Stomach smooth muscle (tissue), 2 donors: ENCODE data around the gene AKAP13.
"Not testable (repeated sequence)": the region's sequence is repeated elsewhere in the genome, so short reads cannot be mapped to it uniquely, and the experiment has no call there.

Experiments used
- H3K27ac ChIP-seq: one replicate; pipeline ENCODE4 v1.7.0; 2013; ENCODE audit warnings: mild to moderate bottlenecking, low read length, inconsistent platforms
- H3K27me3 ChIP-seq, 2 donors: one replicate each; pipeline ENCODE4 v1.7.0; 2013; ENCODE audit warnings: low read length in 2 of 2; ENCODE audit not compliant: insufficient read depth in 2 of 2, control insufficient read depth in 1 of 2
- H3K36me3 ChIP-seq, 2 donors: one replicate each; pipeline ENCODE4 v1.7.0; 2013; ENCODE audit warnings: low read length in 2 of 2; ENCODE audit not compliant: control insufficient read depth in 2 of 2, insufficient read depth in 2 of 2
- H3K4me1 ChIP-seq: one replicate; pipeline ENCODE4 v1.7.0; 2013; ENCODE audit warnings: low read length; ENCODE audit not compliant: control insufficient read depth, insufficient read depth
- H3K4me3 ChIP-seq, 2 donors: one replicate each; pipeline ENCODE4 v1.7.0; 2013; ENCODE audit warnings: low read length in 2 of 2
- H3K9ac ChIP-seq, 2 donors: one replicate each; pipeline ENCODE4 v1.7.0; 2013; ENCODE audit warnings: low read length in 2 of 2, mild to moderate bottlenecking in 1 of 2
- H3K9me3 ChIP-seq, 2 donors: one replicate each; pipeline ENCODE4 v1.7.0; 2013; ENCODE audit warnings: low read length in 2 of 2; ENCODE audit not compliant: control insufficient read depth in 2 of 2
- donor health status: healthy.
- donor health status: Pancreatic carcinoma.

Gene AKAP13

DNA sequence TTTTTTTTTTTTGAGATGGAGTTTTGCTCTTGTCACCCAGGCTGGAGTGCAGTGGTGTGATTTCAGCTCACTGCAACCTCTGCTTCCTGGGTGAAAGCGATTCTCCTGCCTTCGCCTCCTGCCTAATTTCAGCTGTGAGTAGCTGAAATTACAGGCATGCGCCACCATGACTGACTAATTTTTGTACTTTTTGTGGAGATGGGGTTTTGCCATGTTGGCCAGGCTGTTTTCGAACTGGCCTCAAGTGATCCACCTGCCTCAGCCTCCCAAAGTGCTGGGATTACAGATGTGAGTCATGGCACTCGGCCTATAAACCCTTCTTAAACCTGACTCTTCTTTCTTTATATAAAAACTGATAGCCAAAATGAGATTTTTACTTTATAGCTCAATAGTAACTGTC is 205.8 kb downstream of the AKAP13 start:
- not testable (repeated sequence) for H3K9me3 ChIP-seq, H3K4me3 ChIP-seq, H3K9ac ChIP-seq, H3K36me3 ChIP-seq, H3K27ac ChIP-seq, H3K27me3 ChIP-seq
- peaks cover 17% of the 10 kb centered on the region for H3K4me1 ChIP-seq

DNA sequence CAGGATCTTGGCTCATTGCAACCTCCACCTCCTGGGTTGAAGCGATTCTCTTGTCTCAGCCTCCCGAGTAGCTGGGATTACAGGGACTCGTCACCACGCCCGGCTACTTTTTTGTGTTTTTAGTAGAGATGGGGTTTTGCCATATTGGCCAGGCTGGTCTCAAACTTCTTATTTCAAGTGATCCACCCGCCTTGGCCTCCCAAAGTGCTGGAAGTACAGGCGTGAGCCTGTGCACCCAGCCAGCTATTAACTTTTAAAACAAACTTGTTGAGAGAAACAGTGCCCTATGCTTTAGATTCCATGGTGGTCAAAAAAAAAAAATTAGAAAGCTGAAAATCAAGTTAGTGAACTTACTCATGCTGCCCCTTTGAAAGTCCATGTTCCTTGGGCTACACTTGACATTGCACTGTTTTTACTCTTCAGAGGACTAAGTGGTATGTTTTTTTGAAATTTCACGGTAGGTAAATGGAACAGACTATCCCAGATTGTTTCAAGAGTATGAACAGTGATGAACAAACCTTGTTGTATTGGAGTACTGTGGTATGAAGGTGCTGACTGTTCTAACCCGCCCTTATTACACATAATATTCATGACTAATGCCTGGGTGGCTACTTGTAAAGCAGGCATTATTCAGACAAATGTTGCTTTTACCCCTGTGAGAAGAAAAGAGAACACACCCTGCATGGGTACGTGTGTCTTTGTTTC is 207.5 kb downstream of the AKAP13 start:
- H3K4me1 ChIP-seq = peaks cover 7% of the 10 kb centered on the region
- no peak overlapping the region for H3K4me3 ChIP-seq
- H3K27ac ChIP-seq = peak overlapping the region; percentile 12
- peaks cover 0 to 3% of the 10 kb centered on the region in 2 donors for H3K36me3 ChIP-seq
- no peak overlapping the region for H3K9ac ChIP-seq
- no peaks in the 10 kb centered on the region for H3K9me3 ChIP-seq
- no peaks in the 10 kb centered on the region for H3K27me3 ChIP-seq

DNA sequence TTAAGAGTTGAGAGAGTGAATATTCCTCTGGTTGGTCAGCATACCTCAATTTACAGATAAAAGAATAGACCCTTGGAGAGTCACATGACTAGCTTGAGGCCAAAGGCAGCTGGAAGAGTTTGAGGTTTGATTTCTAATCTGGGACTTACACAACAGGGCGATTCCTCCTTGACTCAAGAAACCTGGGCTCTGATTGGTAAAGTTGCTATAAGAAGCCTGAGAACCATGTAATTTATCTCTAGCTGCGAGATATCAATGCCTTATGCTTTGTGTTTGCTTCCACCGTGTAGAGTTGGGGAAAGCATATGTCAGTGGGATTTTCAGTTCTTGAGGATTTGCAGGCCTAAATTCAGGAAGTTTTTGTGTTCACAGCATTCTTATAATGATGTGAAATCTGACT is 208.3 kb downstream of the AKAP13 start:
- H3K27ac ChIP-seq = peak overlapping the region; percentile 12
- peaks cover 0 to 3% of the 10 kb centered on the region in 2 donors for H3K36me3 ChIP-seq
- no peak overlapping the region for H3K9ac ChIP-seq
- H3K4me1 ChIP-seq = peaks cover 7% of the 10 kb centered on the region
- H3K9me3 ChIP-seq = no peaks in the 10 kb centered on the region
- H3K27me3 ChIP-seq = no peaks in the 10 kb centered on the region
- H3K4me3 ChIP-seq = no peak overlapping the region

DNA sequence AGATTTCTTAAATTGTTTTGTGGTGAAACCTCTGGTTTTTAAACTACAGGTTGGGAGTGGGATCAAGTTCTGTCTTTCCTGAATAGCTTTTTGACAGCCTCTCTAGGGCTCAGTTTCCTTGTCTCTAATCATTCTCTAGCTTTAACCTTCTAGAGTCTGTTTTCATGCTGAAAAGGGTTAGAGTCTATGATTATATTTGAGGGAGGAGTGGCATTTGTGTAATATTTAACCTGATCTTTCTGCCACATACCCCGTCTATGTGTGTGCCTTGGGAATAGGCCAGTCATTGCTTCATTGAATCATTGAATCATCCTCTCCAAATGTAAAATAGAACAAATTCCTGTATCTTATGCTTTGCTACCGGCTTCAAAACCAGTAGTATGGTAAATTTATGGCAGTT is 209.4 kb downstream of the AKAP13 start:
- Histone ChIP-seq H3K27me3 (no peaks in the 10 kb centered on the region), H3K4me1 (no peaks in the 10 kb centered on the region), H3K36me3 (peaks cover 0 to 3% of the 10 kb centered on the region in 2 donors), H3K4me3 (no peak overlapping the region), H3K27ac (no peak overlapping the region), H3K9ac (no peak overlapping the region), H3K9me3 (no peaks in the 10 kb centered on the region)

DNA sequence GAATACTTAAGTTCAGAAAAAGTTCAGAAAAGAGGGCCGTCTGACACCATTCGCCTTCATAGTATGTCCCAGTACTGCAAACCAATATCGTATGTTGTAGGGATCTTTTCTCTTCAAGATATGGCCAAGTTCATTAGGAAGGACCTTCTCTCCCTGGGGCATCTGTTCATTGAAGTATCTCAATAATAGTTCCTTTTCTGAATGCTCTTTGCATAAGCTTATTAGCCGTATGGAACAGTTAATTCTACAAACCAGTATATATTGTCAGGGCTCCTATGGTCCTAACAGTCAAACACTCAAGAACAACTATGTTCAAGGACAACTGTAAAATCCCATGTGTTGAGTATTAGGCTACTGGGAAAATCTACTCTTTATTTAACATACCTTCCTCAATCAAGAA is 211.2 kb downstream of the AKAP13 start:
- Histone ChIP-seq H3K9ac (no peak overlapping the region), H3K27me3 (no peaks in the 10 kb centered on the region), H3K4me1 (no peaks in the 10 kb centered on the region), H3K9me3 (no peaks in the 10 kb centered on the region), H3K4me3 (no peak overlapping the region), H3K27ac (no peak overlapping the region), H3K36me3 (peaks cover 0 to 3% of the 10 kb centered on the region in 2 donors)

DNA sequence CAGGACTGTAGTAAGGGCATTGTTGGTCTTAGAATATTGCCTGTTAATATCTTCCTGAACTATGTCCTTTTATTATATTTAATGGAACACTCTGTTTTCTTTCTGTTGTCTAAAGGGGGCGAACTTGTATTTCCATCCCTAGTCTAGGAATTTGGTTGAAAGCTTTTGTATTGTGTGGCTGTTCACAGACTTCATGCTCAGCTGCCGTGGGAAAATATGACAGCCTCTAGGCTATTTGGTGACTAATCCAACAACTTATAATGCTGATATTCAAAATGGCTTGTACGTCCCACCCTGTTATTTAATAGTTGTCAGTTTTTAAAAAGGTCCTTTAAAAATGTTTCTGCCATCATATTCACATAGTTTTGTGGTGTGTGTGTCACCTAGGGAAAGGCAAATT is 211.7 kb downstream of the AKAP13 start:
- no peak overlapping the region for H3K27ac ChIP-seq
- H3K27me3 ChIP-seq = no peaks in the 10 kb centered on the region
- H3K9ac ChIP-seq = no peak overlapping the region
- peaks cover 0 to under 1% of the 10 kb centered on the region in 2 donors for H3K36me3 ChIP-seq
- no peak overlapping the region for H3K4me3 ChIP-seq
- no peaks in the 10 kb centered on the region for H3K9me3 ChIP-seq
- H3K4me1 ChIP-seq = no peaks in the 10 kb centered on the region

DNA sequence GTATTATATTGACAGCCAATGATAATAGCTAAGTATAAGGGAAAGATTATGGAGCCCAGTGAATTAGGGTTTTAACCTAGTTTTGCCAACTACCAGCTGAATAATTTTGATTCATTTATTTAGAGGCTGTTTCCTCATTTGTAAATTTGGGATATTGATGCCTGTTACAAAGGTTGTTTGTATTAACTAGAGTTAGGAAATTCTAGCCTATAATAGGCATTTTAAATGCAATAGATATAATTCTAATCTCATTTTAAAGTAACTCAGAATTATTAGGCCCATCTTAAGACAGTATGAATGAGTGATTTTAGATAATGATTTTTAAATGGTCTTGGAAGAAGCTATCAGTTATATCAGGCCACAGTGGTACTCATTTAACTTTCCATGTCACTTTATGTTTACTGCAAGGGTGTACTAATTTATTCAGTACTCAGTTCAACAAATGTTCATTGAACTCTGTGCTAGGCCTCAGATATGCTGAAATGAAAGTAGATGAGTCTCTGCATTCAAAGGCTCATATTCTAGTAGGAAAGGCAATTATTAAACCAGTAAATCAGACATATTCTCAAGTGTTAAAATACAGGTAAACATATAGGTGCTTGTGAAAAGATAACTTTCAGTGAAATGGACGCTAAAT is 213.5 kb downstream of the AKAP13 start:
- no peaks in the 10 kb centered on the region for H3K9me3 ChIP-seq
- H3K27me3 ChIP-seq = no peaks in the 10 kb centered on the region
- H3K27ac ChIP-seq = no peak overlapping the region
- H3K9ac ChIP-seq = no peak overlapping the region
- peaks cover 7% of the 10 kb centered on the region for H3K4me1 ChIP-seq
- no peak overlapping the region for H3K4me3 ChIP-seq
- peaks cover 0 to 2% of the 10 kb centered on the region in 2 donors for H3K36me3 ChIP-seq

DNA sequence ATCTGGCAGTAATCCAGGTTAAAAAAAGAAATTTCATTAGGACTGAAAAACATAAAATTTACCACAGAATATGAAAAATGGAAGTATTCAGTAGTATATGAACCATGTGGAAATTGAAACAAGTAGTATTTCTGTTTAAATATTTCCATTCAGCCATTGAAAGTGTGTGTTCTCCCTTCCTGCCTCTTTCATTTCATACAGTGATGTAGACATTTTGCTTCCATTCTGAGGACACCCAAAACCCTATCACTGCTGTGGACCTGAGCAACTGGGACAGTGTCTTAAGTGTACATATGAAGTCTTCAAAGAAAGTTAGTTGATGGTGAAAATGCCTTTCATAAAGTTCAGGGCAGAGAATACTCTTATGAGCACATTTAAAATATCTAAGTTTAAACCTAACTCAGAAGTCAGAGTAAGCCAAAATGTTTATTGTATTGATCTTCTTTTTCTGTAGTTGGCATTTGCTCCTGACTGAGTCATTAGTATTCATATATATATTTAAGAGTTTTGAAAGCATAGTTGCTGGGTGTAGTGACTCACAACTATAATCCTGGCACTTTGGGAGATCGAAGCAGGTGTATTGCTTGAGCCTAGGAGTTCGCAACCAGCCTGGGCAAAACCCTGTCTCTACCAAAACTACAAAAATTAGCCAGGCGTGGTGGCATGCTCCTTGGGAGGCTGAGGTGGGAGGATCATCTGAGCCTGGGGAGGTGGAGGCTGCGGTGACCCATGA is 215.6 kb downstream of the AKAP13 start:
- no peaks in the 10 kb centered on the region for H3K9me3 ChIP-seq
- no peaks in the 10 kb centered on the region for H3K27me3 ChIP-seq
- H3K27ac ChIP-seq = no peak overlapping the region
- peaks cover 0 to 2% of the 10 kb centered on the region in 2 donors for H3K36me3 ChIP-seq
- no peak overlapping the region for H3K4me3 ChIP-seq
- peaks cover 15% of the 10 kb centered on the region for H3K4me1 ChIP-seq
- no peak overlapping the region for H3K9ac ChIP-seq

DNA sequence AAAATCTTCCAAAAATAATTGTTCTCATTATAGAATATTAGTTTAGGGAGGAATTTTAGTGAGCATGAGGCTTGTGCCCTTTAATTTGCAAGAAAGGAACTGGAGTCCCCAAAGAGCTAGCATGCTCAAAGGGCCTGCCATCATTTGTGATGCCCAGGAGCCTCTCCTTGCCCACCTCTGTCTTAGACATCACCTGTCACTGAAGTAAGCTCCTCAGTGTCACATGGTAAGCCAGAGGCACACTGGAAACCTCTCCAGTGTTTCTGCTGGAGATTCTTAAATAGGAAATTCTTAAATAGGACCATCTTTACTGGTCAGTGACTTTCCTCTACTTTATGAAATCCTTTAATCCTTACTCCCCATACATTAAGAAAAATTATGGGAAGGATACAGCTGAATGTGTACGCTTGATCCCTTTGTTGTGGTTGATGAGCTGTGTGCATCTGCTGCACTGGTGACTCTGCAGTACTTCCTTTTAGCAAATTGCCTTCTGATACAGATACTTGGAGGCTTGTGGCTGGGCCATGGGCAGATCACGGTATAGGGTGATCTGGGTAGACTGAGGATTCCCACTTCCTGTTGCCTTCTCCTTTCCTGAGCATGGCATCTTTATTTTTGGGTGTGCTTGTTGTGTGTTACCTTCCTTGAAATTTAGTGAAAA is 216.9 kb downstream of the AKAP13 start:
- peaks cover 0 to 2% of the 10 kb centered on the region in 2 donors for H3K36me3 ChIP-seq
- H3K9me3 ChIP-seq = no peaks in the 10 kb centered on the region
- H3K27ac ChIP-seq = no peak overlapping the region
- no peak overlapping the region for H3K9ac ChIP-seq
- H3K27me3 ChIP-seq = no peaks in the 10 kb centered on the region
- peaks cover 15% of the 10 kb centered on the region for H3K4me1 ChIP-seq
- H3K4me3 ChIP-seq = no peak overlapping the region

DNA sequence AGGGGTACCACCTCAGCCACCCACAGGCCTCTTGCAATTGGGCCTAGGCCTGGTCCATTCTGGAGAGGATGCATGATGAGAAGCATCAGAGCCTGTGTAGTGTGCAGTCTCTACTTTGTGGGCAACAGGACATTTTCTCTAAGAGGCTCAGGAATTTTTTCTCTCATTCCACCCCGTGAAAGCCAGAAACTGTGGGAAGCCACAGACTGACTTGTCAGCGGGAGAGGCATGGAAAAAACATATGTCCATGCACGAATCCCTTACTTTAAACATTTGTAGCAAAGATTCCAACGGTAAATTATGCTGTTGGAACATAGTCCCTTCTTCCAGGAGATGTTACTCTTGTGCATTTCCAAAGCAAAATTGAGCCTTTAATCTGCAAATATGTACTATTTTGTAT is 217.8 kb downstream of the AKAP13 start:
- no peak overlapping the region for H3K9ac ChIP-seq
- peaks cover 15% of the 10 kb centered on the region for H3K4me1 ChIP-seq
- peak overlapping the region; percentile 66 for H3K27ac ChIP-seq
- no peaks in the 10 kb centered on the region for H3K27me3 ChIP-seq
- H3K36me3 ChIP-seq = peaks cover 2% of the 10 kb centered on the region in 2 donors
- no peak overlapping the region for H3K4me3 ChIP-seq
- H3K9me3 ChIP-seq = no peaks in the 10 kb centered on the region
